HEK293 (cell line): Measurements from ENCODE around the gene MMP19.
"Not testable (repeated sequence)": the region's sequence is repeated elsewhere in the genome, so short reads cannot be mapped to it uniquely, and the experiment has no call there.

Experiments used
- CTCF ChIA-PET: fragments of 350-600 bp; formaldehyde crosslinking; extraction: SDS; loops from one replicate; lab custom pipeline; 2021; ENCODE audit warnings: antibody characterized with exemption; lab: Yijun Ruan, JAX
- POLR2A ChIA-PET: fragments of 300-600 bp; formaldehyde crosslinking; extraction: SDS; loops from one replicate; lab custom pipeline; 2020; ENCODE audit warnings: antibody characterized with exemption, inconsistent platforms; lab: Yijun Ruan, JAX
- H3K27ac ChIP-seq: fragments of 200-500 bp; sonication (Bioruptor generic); 2 replicates; pipeline ENCODE4 v1.5.1; 2014; ENCODE audit warnings: low read depth, low read length, control low read depth, inconsistent platforms; ENCODE audit errors: extremely low read depth
- H3K36me3 ChIP-seq, 2 experiments: fragments of 200-500 bp in 1 of 2; sonication (Bioruptor generic) in 1 of 2; 1 replicate in 1 of 2; 2 replicates in 1 of 2; pipeline ENCODE4 v1.5.1; 2014 to 2017; ENCODE audit warnings: inconsistent platforms in 2 of 2, low read length in 2 of 2; ENCODE audit not compliant: control insufficient read depth in 2 of 2, insufficient read depth in 1 of 2
- H3K4me1 ChIP-seq: fragments of 200-500 bp; sonication (Bioruptor generic); 2 replicates; pipeline ENCODE4 v1.5.1; 2014; ENCODE audit warnings: mild to moderate bottlenecking, low read length, inconsistent platforms; ENCODE audit not compliant: control insufficient read depth, insufficient read depth
- H3K4me3 ChIP-seq: 2 replicates; pipeline ENCODE4 v1.5.1; 2011; ENCODE audit warnings: low read depth, mild to moderate bottlenecking, control low read depth, low read length, moderate library complexity
- H3K9me3 ChIP-seq: fragments of 200-500 bp; sonication (Bioruptor generic); 2 replicates; pipeline ENCODE4 v1.5.1; 2014; ENCODE audit warnings: low read depth, low read length, inconsistent platforms; ENCODE audit not compliant: control insufficient read depth, insufficient read depth
- GLI2 ChIP-seq: fragments of 450-650 bp; formaldehyde crosslinking; IDR thresholded peaks from 2 replicates; pipeline ENCODE4; 2017; ENCODE audit warnings: missing biosample characterization, missing genetic modification characterization, low read depth, borderline replicate concordance
- HOXC10 ChIP-seq: sonication (generic); formaldehyde crosslinking; IDR thresholded peaks from 2 replicates; pipeline ENCODE4 v1.8.1; 2023; ENCODE audit warnings: mild to moderate bottlenecking, missing genetic modification reagents
- KLF8 ChIP-seq: fragments of 450-650 bp; formaldehyde crosslinking; IDR thresholded peaks from 2 replicates; pipeline ENCODE4 v1.5.1; 2016; ENCODE audit warnings: missing biosample characterization, missing genetic modification characterization
- SCRT1 ChIP-seq: fragments of 450-650 bp; formaldehyde crosslinking; IDR thresholded peaks from 2 replicates; pipeline ENCODE4 v1.5.1; 2016; ENCODE audit warnings: missing biosample characterization, missing genetic modification characterization, borderline replicate concordance
- SETDB1 ChIP-seq: IDR thresholded peaks from one replicate; pipeline ENCODE4 v1.6.1; 2017; ENCODE audit warnings: mild to moderate bottlenecking, low read length, moderate library complexity, mixed read lengths; ENCODE audit not compliant: insufficient read length
- TRIM28 ChIP-seq: IDR thresholded peaks from 2 replicates; pipeline ENCODE4 v1.6.1; 2011; ENCODE audit warnings: low read length, control low read depth, borderline replicate concordance
- YY1 ChIP-seq: fragments of 450-650 bp; formaldehyde crosslinking; IDR thresholded peaks from 2 replicates; pipeline ENCODE4 v1.5.1; 2018; ENCODE audit warnings: missing biosample characterization, missing genetic modification characterization
- ZBTB8A ChIP-seq: fragments of 450-650 bp; formaldehyde crosslinking; IDR thresholded peaks from 2 replicates; pipeline ENCODE4 v1.5.1; 2016; ENCODE audit warnings: missing biosample characterization, missing genetic modification characterization
- ZFP37 ChIP-seq: fragments of 450-650 bp; formaldehyde crosslinking; IDR thresholded peaks from 2 replicates; pipeline ENCODE4 v1.5.1; 2016; ENCODE audit warnings: missing biosample characterization, missing genetic modification characterization
- ZNF155 ChIP-seq: fragments of 450-650 bp; formaldehyde crosslinking; IDR thresholded peaks from 2 replicates; pipeline ENCODE4 v1.5.1; 2016; ENCODE audit warnings: missing biosample characterization, missing genetic modification characterization
- ZNF174 ChIP-seq: fragments of 450-650 bp; formaldehyde crosslinking; IDR thresholded peaks from 2 replicates; pipeline ENCODE4 v1.5.0; 2017; ENCODE audit warnings: missing biosample characterization, mild to moderate bottlenecking, missing genetic modification characterization
- ZNF184 ChIP-seq: fragments of 450-650 bp; IDR thresholded peaks from 2 replicates; pipeline ENCODE4 v1.5.1; 2018; ENCODE audit warnings: missing biosample characterization, mild to moderate bottlenecking, missing genetic modification characterization
- ZNF221 ChIP-seq: fragments of 450-650 bp; formaldehyde crosslinking; IDR thresholded peaks from 2 replicates; pipeline ENCODE4 v1.5.1; 2017; ENCODE audit warnings: missing biosample characterization, missing genetic modification characterization, borderline replicate concordance
- ZNF239 ChIP-seq: fragments of 450-650 bp; formaldehyde crosslinking; IDR thresholded peaks from 2 replicates; pipeline ENCODE4 v1.5.1; 2016; ENCODE audit warnings: missing biosample characterization, missing genetic modification characterization
- ZNF510 ChIP-seq: fragments of 450-650 bp; formaldehyde crosslinking; IDR thresholded peaks from 2 replicates; pipeline ENCODE4 v1.5.1; 2018; ENCODE audit warnings: mild to moderate bottlenecking, missing genetic modification characterization, missing biosample characterization; ENCODE audit not compliant: insufficient replicate concordance
- ZNF529 ChIP-seq: fragments of 450-650 bp; formaldehyde crosslinking; IDR thresholded peaks from 2 replicates; pipeline ENCODE4 v1.5.1; 2017; ENCODE audit warnings: missing genetic modification characterization, missing biosample characterization; ENCODE audit not compliant: insufficient replicate concordance
- ZNF560 ChIP-seq: fragments of 450-650 bp; formaldehyde crosslinking; IDR thresholded peaks from 2 replicates; pipeline ENCODE4 v1.5.1; 2017; ENCODE audit warnings: missing biosample characterization, missing genetic modification characterization, borderline replicate concordance
- ZNF626 ChIP-seq: fragments of 450-650 bp; sonication (Bioruptor Pico); formaldehyde crosslinking; IDR thresholded peaks from 2 replicates; pipeline ENCODE4 v1.5.1; 2018; ENCODE audit warnings: missing biosample characterization, missing genetic modification characterization, inconsistent platforms
- ZNF654 ChIP-seq: fragments of 450-650 bp; formaldehyde crosslinking; IDR thresholded peaks from 2 replicates; pipeline ENCODE4 v1.5.1; 2016; ENCODE audit warnings: low read depth, missing biosample characterization, missing genetic modification characterization
- ZNF664 ChIP-seq: fragments of 450-650 bp; formaldehyde crosslinking; IDR thresholded peaks from 2 replicates; pipeline ENCODE4 v1.5.1; 2016; ENCODE audit warnings: missing biosample characterization, missing genetic modification characterization
- ZNF707 ChIP-seq: fragments of 450-650 bp; formaldehyde crosslinking; IDR thresholded peaks from 2 replicates; pipeline ENCODE4 v1.5.1; 2016; ENCODE audit warnings: missing biosample characterization, missing genetic modification characterization
- ZNF792 ChIP-seq: fragments of 450-650 bp; formaldehyde crosslinking; IDR thresholded peaks from 2 replicates; pipeline ENCODE4 v1.5.1; 2016; ENCODE audit warnings: missing biosample characterization, missing genetic modification characterization
- ZSCAN30 ChIP-seq: fragments of 450-650 bp; IDR thresholded peaks from 2 replicates; pipeline ENCODE4 v1.5.1; 2018; ENCODE audit warnings: missing biosample characterization, mild to moderate bottlenecking, missing genetic modification characterization, moderate library complexity
- TF ChIP-seq, protein P1 (sequence below): fragments of 450-650 bp; formaldehyde crosslinking; IDR thresholded peaks from 2 replicates; pipeline ENCODE4 v1.5.1; 2016; ENCODE audit warnings: missing biosample characterization, missing genetic modification characterization

The MMP19 gene

DNA sequence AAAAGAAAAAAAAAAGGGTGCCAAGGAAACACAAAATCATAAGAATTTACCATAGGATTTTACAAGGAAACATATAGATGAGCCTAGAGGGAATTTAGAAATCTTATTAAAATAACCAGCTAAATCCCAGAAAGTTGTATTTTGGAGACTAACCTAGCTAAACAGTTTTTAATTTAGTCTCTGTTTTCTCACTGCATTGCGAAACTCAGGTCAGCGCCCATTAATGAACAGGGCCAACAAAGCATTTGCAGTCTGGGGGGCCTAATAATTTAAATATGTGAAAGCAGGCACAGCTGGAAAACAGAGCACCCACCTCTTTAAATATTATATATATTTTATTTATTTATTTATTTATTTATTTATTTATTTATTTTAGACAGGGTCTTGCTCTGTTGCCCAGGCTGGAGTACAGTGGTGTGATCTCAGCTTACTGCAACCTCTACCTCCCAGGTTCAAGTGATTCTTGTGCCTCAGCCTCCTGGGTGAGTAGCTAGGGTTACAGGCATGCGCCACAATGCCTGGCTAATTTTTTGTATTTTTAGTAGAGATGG is 23.8 kb upstream of the MMP19 start (continued):
- peak; percentile 21; the same call in 1 of the 2 replicates for TF ChIP-seq ZNF654 (tag by site-specific recombination)
- peak; percentile 45; the same call in 1 of the 2 replicates for TF ChIP-seq ZNF560

DNA sequence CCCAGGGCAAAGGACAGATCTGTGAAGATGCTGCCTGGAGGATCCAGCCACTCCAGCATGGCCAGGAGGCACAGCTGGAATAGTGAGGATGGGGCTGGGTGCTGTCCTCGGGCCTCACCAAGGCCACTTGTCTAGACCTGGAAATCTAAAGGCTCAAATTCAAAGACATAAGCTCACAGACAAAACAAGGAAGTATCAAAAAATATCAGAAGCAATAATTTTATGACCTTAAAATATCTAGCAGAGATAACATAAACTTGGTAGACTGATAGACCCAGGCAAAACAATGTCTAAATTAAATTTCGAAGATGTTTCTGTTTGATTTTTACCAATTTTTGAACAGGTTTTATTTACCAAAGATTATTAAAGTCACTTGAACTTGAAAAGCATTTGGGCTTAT is 22.6 kb upstream of the MMP19 start:
- TF ChIP-seq TRIM28 (peak; percentile 98), ZNF510 (tag by site-specific recombination) (peak; percentile 4), ZNF626 (peak; percentile 70), ZNF529 (tag by site-specific recombination) (no peak), SETDB1 (peak; percentile 97)
- CTCF ChIA-PET = interaction anchor here (0.6 kb wide), 1 partner anchor 1426 kb away, joined by 3 read pairs; no protein-coding TSS in a partner anchor
- no peak overlapping the region for H3K27ac ChIP-seq
- no peaks in the 10 kb centered on the region for H3K4me1 ChIP-seq
- H3K36me3 ChIP-seq = no peaks in the 10 kb centered on the region
- POLR2A ChIA-PET = no interaction called here
- H3K4me3 ChIP-seq = no peak overlapping the region
- no peaks in the 10 kb centered on the region for H3K9me3 ChIP-seq

DNA sequence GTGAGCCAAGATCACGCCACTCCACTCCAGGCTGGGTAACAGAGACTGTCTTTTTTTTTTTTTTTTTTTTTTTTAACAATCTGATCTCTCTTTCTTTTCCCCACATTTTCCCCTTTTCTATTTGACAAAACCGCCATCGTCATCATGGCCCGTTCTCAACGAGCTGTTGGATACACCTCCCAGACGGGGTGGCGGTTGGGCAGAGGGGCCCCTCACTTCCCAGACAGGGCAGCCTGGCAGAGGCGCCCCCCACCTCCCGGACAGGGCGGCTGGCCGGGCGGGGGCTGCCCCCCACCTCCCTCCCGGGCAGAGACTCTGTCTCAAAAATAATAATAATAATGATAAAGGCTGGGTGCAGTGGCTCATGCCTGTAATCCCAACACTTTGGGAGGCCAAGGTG is 20.2 kb upstream of the MMP19 start:
- CTCF ChIA-PET, H3K27ac ChIP-seq, H3K4me3 ChIP-seq, H3K4me1 ChIP-seq, H3K9me3 ChIP-seq, H3K36me3 ChIP-seq: not testable (repeated sequence)
- POLR2A ChIA-PET = interaction anchor here (0.6 to 0.7 kb wide), 2 partner anchors 24 to 119 kb away, joined by 5 read pairs; no protein-coding TSS in a partner anchor

DNA sequence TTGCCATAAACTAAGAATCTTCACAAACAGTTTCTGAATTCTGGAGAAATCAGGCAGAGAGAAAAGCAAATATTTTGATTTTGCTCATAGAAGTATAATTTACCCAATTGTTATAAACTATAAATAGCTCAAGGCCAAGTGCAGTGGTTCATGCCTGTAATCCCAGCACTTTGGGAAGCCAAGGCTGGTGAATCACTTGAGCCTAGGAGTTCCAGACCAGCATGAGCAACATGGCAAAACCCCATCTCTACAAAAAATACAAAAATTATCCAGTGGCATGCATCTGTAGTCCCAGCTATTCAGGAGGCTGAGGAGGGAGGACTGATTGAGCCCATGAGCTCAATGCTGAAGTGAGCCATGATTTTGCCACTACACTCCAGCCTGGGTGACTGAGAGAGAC is 19.6 kb upstream of the MMP19 start:
- H3K9me3 ChIP-seq = no peaks in the 10 kb centered on the region
- CTCF ChIA-PET = no interaction called here
- no peaks in the 10 kb centered on the region for H3K4me1 ChIP-seq
- H3K27ac ChIP-seq = no peak overlapping the region
- TF ChIP-seq ZNF664 (tag by site-specific recombination) (no peak), HOXC10 (CRISPR knock-in tag) (no peak), ZNF184 (tag by site-specific recombination) (no peak), ZSCAN30 (tag by site-specific recombination) (no peak), ZFP37 (no peak), ZNF707 (tag by site-specific recombination) (no peak), ZNF174 (tag by site-specific recombination) (no peak), ZNF155 (tag by site-specific recombination) (no peak), KLF8 (tag by site-specific recombination) (no peak), SCRT1 (tag by site-specific recombination) (no peak), YY1 (tag by site-specific recombination) (no peak), ZBTB8A (tag by site-specific recombination) (no peak), ZNF792 (tag by site-specific recombination) (no peak), GLI2 (tag by site-specific recombination) (no peak), ZNF239 (no peak), ZNF221 (no peak)
- TF ChIP-seq, protein P1, sequence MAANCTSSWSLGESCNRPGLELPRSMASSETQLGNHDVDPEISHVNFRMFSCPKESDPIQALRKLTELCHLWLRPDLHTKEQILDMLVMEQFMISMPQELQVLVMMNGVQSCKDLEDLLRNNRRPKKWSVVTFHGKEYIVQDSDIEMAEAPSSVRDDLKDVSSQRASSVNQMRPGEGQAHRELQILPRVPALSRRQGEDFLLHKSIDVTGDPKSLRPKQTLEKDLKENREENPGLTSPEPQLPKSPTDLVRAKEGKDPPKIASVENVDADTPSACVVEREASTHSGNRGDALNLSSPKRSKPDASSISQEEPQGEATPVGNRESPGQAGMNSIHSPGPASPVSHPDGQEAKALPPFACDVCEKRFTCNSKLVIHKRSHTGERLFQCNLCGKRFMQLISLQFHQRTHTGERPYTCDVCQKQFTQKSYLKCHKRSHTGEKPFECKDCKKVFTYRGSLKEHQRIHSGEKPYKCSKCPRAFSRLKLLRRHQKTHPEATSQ (tag by site-specific recombination) = no peak
- H3K4me3 ChIP-seq = no peak overlapping the region
- POLR2A ChIA-PET = interaction anchor here (0.7 to 0.8 kb wide), 2 partner anchors 25 to 33 kb away, joined by 3 to 5 read pairs; partner anchors contain the start of gene DNAJC14
- no peaks in the 10 kb centered on the region for H3K36me3 ChIP-seq
